Astrocyte of the spinal cord (primary cell): Measurements from ENCODE around the gene PGAP2.

Experiments
- DNase-seq: peaks from one replicate; pipeline ENCODE4 v3.0.0; 2011; ENCODE audit warnings: low read depth, low spot score
- H3K4me3 ChIP-seq: 2 replicates; pipeline ENCODE4 v1.5.1; 2011; ENCODE audit warnings: low read depth, mild to moderate bottlenecking, low read length, moderate library complexity
- CTCF ChIP-seq: IDR thresholded peaks from 2 replicates; pipeline ENCODE4 v1.5.1; 2012; ENCODE audit warnings: low read depth, mild to moderate bottlenecking, low read length, inconsistent platforms
- in situ Hi-C: cut with HindIII; loops from 2 replicates; pipeline ENCODE4 v1.10.0; 2017; ENCODE audit warnings: low sequenced_read_pairs

The PGAP2 gene

GRCh38 chr11:3825473-3826154, 17.3 kb downstream of the PGAP2 start:
- no peak overlapping the region for H3K4me3 ChIP-seq
- TF ChIP-seq CTCF, result no peak
- in situ Hi-C loops, result no loop called here
- no peak for DNase-seq

GRCh38 chr11:3826721-3827120, 18.4 kb downstream of the PGAP2 start:
- TF ChIP-seq CTCF, result no peak
- in situ Hi-C loops, result no loop called here

GRCh38 chr11:3827434-3828186, 19.2 kb downstream of the PGAP2 start:
- DNase-seq, result no peak

More at GRCh38 chr11:3826721-3827120, 18.4 kb downstream of the PGAP2 start:
- no peak for DNase-seq
- no peak overlapping the region for H3K4me3 ChIP-seq

GRCh38 chr11:3830088-3830487, 21.7 kb downstream of the PGAP2 start:
- TF ChIP-seq CTCF, result no peak
- no peak for DNase-seq
- in situ Hi-C loops, result no loop called here
- no peak overlapping the region for H3K4me3 ChIP-seq

More at GRCh38 chr11:3827434-3828186, 19.2 kb downstream of the PGAP2 start:
- TF ChIP-seq CTCF, result no peak
- in situ Hi-C loops, result no loop called here
- H3K4me3 ChIP-seq, result no peak overlapping the region

GRCh38 chr11:3830730-3831129, 22.4 kb downstream of the PGAP2 start:
- in situ Hi-C loops, result no loop called here
- no peak overlapping the region for H3K4me3 ChIP-seq
- no peak for TF ChIP-seq CTCF
- no peak for DNase-seq

GRCh38 chr11:3831378-3832239, 23.2 kb downstream of the PGAP2 start:
- no peak overlapping the region for H3K4me3 ChIP-seq
- DNase-seq, result no peak
- in situ Hi-C loops, result no loop called here
- no peak for TF ChIP-seq CTCF
